Measurements from ENCODE around the gene RND3. TPM values are rescaled to one million over a fixed set of nuclear protein-coding genes. Genes with fewer than 3 reads are reported as not detected.
A peak's percentile ranks its signal among the peaks of the same experiment; 100 is the strongest.

Gene RND3
- polyA plus RNA-seq, 4 donors, result 14.8 to 36.2 (median 24.5) TPM

DNA sequence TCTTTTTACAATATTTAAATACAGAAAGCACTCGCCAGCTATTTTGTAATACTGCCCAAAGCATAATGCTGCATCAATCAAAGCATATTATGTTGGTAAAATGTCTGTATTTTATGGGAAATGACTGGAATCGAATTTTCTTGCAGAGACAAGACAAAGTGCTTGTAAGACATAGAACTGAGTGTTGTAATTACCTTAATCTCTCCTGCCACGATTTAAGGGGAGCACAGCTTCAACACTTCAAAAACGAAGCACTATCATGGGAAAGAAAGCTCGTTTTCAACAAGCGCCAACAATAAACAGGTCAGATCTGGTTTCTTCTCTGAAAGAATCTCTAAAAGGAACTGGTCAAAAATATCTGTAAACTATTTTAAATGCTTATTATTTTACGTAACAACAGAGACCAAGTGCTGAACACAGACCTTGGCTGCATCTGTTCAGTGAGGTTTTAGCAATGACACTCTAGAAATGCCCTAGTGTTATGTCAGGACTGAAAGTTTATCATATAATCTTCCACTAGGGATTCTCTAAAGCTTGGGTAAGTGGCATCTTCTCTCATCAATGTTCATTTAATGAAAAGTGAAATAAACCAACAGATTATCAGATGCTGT is 19.0 kb downstream of the RND3 start:
- no peak overlapping the region for H3K27ac ChIP-seq (ENCODE audit: low read depth in 1 of 3, low read length in 2 of 3)
- peaks cover 0 to 19% (median 7%) of the 10 kb centered on the region in 3 donors for H3K4me1 ChIP-seq (ENCODE audit: control insufficient read depth in 3 of 3, insufficient read depth in 2 of 3, low read depth in 1 of 3, low read length in 2 of 3)
- peaks cover 0 to 15% (median 8%) of the 10 kb centered on the region in 3 donors for H3K36me3 ChIP-seq (ENCODE audit: control insufficient read depth in 3 of 3, insufficient read depth in 2 of 3, low read depth in 1 of 3, low read length in 3 of 3)
- no peaks in the 10 kb centered on the region for H3K27me3 ChIP-seq (ENCODE audit: control insufficient read depth in 3 of 3, insufficient read depth in 3 of 3, low read length in 3 of 3)
- no peak overlapping the region for H3K4me3 ChIP-seq (ENCODE audit: low read depth in 1 of 3, low read length in 3 of 3)
- H3K9me3 ChIP-seq (ENCODE audit: control insufficient read depth in 2 of 2, insufficient read depth in 1 of 2, low read depth in 1 of 2, low read length in 1 of 2), result no peaks in the 10 kb centered on the region
- 75 to 83% (median 79%) methylated on average over 7 of the region's 7 CpGs for WGBS, 3 donors
- FAIRE-seq (no peak), DNase-seq (no peak)

DNA sequence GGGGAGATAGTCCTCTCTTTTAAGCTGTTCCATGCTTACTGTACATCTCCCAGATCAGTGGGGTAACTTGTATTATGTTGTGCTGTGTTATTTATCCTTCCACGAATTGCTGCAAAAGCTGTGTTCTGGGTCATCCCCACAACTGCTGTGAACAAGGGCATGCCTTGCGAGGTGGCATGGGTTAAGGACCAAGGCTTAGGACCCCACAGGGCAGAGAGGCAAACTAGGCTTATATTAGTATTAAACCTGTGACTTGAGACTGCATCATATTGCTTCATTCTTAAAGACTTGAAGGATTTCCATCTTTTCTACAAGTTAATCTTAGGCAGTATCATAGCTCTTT is 19.9 kb downstream of the RND3 start:
- Histone ChIP-seq H3K27ac (ENCODE audit: low read depth in 1 of 3, low read length in 2 of 3) (peak overlapping the region in 1 of 3 donors; percentile 19), H3K36me3 (ENCODE audit: control insufficient read depth in 3 of 3, insufficient read depth in 2 of 3, low read depth in 1 of 3, low read length in 3 of 3) (peaks cover 0 to 15% (median 8%) of the 10 kb centered on the region in 3 donors), H3K4me1 (ENCODE audit: control insufficient read depth in 3 of 3, insufficient read depth in 2 of 3, low read depth in 1 of 3, low read length in 2 of 3) (peaks cover 0 to 10% (median 3%) of the 10 kb centered on the region in 3 donors), H3K27me3 (ENCODE audit: control insufficient read depth in 3 of 3, insufficient read depth in 3 of 3, low read length in 3 of 3) (no peaks in the 10 kb centered on the region), H3K4me3 (ENCODE audit: low read depth in 1 of 3, low read length in 3 of 3) (no peak overlapping the region), H3K9me3 (ENCODE audit: control insufficient read depth in 2 of 2, insufficient read depth in 1 of 2, low read depth in 1 of 2, low read length in 1 of 2) (no peaks in the 10 kb centered on the region)
- FAIRE-seq, result no peak
- 78 to 95% (median 86%) methylated on average over 2 of the region's 2 CpGs for WGBS, 3 donors
- DNase-seq, result no peak

DNA sequence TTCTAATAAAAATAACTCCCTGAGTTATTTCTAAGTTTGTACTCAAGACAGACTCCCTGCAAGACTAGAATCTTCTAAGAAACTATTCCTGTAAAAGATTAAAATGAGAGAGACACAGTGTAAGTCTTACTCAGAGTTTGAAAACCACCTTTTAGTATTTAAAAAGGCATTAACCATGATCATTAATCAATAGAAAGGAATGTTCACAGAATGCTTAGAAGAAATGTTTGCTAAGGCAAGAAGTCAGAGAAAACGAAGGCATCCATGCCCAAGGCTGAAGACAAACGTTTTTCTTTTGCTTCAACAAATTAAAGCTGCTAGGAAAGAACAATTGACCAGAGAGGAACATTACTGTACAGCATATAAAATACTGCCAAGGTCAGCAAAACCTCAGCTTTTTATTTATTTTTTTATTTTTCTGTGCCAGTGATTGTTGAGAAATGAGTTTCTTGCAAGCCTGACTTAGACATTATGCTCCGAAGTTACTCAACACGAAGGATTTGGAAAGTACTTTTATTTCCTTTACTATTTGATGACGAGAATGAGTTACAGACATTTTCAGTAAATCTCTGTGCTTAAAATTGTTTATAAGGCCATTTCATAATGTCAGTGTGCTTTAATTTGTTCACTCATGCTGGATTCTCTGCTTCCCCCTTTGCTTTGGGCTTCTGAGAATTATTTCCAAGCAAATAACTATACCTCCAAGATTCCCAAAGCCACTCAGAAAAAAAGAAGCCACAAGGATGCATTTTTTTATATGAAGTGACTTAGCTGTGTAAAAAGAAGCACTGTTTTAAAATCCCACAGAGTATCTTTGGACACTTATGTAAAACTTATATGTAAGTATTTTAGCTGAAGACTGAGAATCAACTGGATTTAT is 20.5 kb downstream of the RND3 start:
- no peak for FAIRE-seq
- WGBS, 3 donors, result 52 to 76% (median 65%) methylated on average over 5 of the region's 5 CpGs
- H3K27ac ChIP-seq (ENCODE audit: low read depth in 1 of 3, low read length in 2 of 3), result no peak overlapping the region

DNA sequence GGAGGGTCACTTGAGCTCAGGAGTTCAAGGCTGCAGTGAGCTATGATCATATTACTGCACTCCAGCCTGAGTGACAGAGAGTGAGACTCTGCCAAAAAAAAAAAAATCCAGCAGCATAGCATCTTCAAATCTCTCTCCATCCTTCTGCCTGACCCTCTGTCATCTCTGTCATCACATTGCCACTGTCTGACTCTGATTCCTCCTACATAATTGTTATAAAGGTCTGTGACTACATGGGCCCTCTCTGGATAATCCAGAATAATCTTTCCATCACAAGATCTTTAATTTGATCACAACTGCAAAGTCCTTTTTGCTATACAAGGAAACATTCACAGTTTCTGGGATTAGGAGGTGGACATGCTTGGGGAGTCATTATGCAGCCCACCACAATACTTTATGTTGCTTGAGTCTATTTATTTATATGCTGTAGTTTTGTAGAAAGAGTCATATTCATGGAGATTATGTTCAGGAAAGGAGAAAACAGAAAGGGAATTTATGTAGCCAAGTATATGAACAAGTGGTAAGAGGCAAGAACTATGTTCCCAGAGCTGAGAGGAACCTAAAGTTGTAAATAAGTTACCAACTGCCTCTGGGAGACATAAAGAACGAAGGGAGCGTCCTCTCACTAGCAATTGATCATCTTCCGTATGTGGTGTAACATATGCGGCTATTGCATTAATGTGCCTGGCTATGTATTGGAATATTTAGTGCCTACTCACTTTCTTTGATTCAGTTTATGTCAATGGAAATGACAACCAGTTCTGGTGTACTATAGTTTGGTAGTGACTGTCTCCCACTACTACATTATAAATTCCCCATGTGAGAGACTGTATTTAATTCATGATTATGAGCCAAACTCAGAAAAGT is 21.5 kb downstream of the RND3 start:
- Histone ChIP-seq H3K27ac (ENCODE audit: low read depth in 1 of 3, low read length in 2 of 3) (no peak overlapping the region), H3K36me3 (ENCODE audit: control insufficient read depth in 3 of 3, insufficient read depth in 2 of 3, low read depth in 1 of 3, low read length in 3 of 3) (peaks cover 0 to 15% (median 8%) of the 10 kb centered on the region in 3 donors), H3K9me3 (ENCODE audit: control insufficient read depth in 2 of 2, insufficient read depth in 1 of 2, low read depth in 1 of 2, low read length in 1 of 2) (no peaks in the 10 kb centered on the region), H3K4me1 (ENCODE audit: control insufficient read depth in 3 of 3, insufficient read depth in 2 of 3, low read depth in 1 of 3, low read length in 2 of 3) (no peaks in the 10 kb centered on the region), H3K27me3 (ENCODE audit: control insufficient read depth in 3 of 3, insufficient read depth in 3 of 3, low read length in 3 of 3) (no peaks in the 10 kb centered on the region), H3K4me3 (ENCODE audit: low read depth in 1 of 3, low read length in 3 of 3) (no peak overlapping the region)
- 92 to 97% (median 95%) methylated on average over 4 of the region's 4 CpGs for WGBS, 3 donors
- no peak for FAIRE-seq
- DNase-seq, result no peak

More for the DNA sequence above, 20.5 kb downstream of the RND3 start:
- H3K36me3 ChIP-seq (ENCODE audit: control insufficient read depth in 3 of 3, insufficient read depth in 2 of 3, low read depth in 1 of 3, low read length in 3 of 3), result peaks cover 0 to 15% (median 8%) of the 10 kb centered on the region in 3 donors
- DNase-seq, result no peak
- no peak overlapping the region for H3K4me3 ChIP-seq (ENCODE audit: low read depth in 1 of 3, low read length in 3 of 3)
- no peaks in the 10 kb centered on the region for H3K27me3 ChIP-seq (ENCODE audit: control insufficient read depth in 3 of 3, insufficient read depth in 3 of 3, low read length in 3 of 3)
- H3K4me1 ChIP-seq (ENCODE audit: control insufficient read depth in 3 of 3, insufficient read depth in 2 of 3, low read depth in 1 of 3, low read length in 2 of 3), result peaks cover 0 to 6% (median under 1%) of the 10 kb centered on the region in 3 donors
- H3K9me3 ChIP-seq (ENCODE audit: control insufficient read depth in 2 of 2, insufficient read depth in 1 of 2, low read depth in 1 of 2, low read length in 1 of 2), result no peaks in the 10 kb centered on the region

DNA sequence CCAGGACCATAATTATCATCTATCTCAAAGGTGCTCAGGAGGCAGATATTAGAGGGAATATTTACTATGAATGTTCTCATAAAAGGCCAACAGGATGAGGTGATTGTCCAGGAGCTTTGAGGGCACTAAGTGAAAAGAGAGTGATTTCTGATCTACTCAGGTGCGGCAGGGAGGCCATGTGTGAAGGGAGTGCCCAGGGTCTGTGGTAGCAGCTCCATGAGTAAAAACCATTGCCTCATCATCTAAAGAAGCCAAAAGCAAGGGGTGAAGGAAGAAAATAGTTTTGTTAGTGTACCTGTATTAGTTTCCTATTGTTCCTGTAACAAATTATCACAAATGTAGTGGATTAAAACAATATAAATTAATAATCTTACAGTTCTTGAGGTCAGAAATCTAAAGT is 22.5 kb downstream of the RND3 start:
- Histone ChIP-seq H3K9me3 (ENCODE audit: control insufficient read depth in 2 of 2, insufficient read depth in 1 of 2, low read depth in 1 of 2, low read length in 1 of 2) (no peaks in the 10 kb centered on the region), H3K27me3 (ENCODE audit: control insufficient read depth in 3 of 3, insufficient read depth in 3 of 3, low read length in 3 of 3) (no peaks in the 10 kb centered on the region), H3K36me3 (ENCODE audit: control insufficient read depth in 3 of 3, insufficient read depth in 2 of 3, low read depth in 1 of 3, low read length in 3 of 3) (peaks cover 0 to 10% (median 5%) of the 10 kb centered on the region in 3 donors), H3K4me3 (ENCODE audit: low read depth in 1 of 3, low read length in 3 of 3) (no peak overlapping the region), H3K27ac (ENCODE audit: low read depth in 1 of 3, low read length in 2 of 3) (no peak overlapping the region), H3K4me1 (ENCODE audit: control insufficient read depth in 3 of 3, insufficient read depth in 2 of 3, low read depth in 1 of 3, low read length in 2 of 3) (no peaks in the 10 kb centered on the region)
- WGBS, 3 donors, result 96 to 100% (median 98%) methylated on average over 1 of the region's 1 CpG
- DNase-seq (no peak), FAIRE-seq (no peak)

DNA sequence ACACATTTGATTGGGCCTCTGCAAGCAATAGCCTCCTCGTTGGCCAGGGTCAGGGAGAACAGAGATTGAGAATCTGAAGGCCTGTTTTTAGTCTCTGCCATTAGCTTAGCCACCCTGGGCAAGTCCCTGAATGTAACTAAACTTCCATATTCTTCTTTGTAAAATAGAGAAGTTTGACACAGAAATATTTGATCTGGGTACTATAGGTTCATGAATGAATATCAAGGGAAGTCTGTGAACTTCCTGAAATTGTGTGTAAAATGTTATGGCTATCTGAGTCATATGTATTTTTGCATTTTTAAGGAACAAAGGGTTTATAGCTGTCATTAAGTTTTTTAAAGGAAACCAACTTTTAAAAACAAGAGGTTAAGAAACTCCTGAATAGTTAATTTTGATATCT is 23.2 kb downstream of the RND3 start:
- no peaks in the 10 kb centered on the region for H3K27me3 ChIP-seq (ENCODE audit: control insufficient read depth in 3 of 3, insufficient read depth in 3 of 3, low read length in 3 of 3)
- WGBS, 3 donors, result 27 to 68% (median 62%) methylated on average over 1 of the region's 1 CpG
- H3K27ac ChIP-seq (ENCODE audit: low read depth in 1 of 3, low read length in 2 of 3), result no peak overlapping the region
- H3K4me1 ChIP-seq (ENCODE audit: control insufficient read depth in 3 of 3, insufficient read depth in 2 of 3, low read depth in 1 of 3, low read length in 2 of 3), result no peaks in the 10 kb centered on the region
- no peak overlapping the region for H3K4me3 ChIP-seq (ENCODE audit: low read depth in 1 of 3, low read length in 3 of 3)
- FAIRE-seq (no peak), DNase-seq (no peak)
- H3K9me3 ChIP-seq (ENCODE audit: control insufficient read depth in 2 of 2, insufficient read depth in 1 of 2, low read depth in 1 of 2, low read length in 1 of 2), result no peaks in the 10 kb centered on the region
- H3K36me3 ChIP-seq (ENCODE audit: control insufficient read depth in 3 of 3, insufficient read depth in 2 of 3, low read depth in 1 of 3, low read length in 3 of 3), result peaks cover 0 to 5% (median 2%) of the 10 kb centered on the region in 3 donors

DNA sequence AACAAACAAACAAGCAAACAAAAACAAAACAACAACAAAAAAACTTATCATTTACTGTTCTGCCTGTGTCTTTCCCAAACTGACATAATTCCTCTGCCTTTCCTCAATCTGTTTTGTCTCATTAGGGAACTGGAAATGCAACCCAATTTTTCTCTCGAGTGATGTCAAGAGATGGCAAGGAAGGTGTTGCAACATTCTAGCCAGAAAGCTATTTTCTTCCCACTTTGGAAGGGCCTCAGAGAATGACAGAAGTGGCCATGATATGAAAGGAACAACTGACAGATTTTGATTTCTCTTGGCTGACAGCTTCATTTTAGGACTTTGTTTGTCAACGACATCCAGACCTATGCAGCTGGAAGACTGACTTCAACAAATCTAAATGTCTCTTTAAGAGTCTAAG is 24.7 kb downstream of the RND3 start:
- FAIRE-seq, result no peak
- DNase-seq, result no peak
- H3K36me3 ChIP-seq (ENCODE audit: control insufficient read depth in 3 of 3, insufficient read depth in 2 of 3, low read depth in 1 of 3, low read length in 3 of 3), result peaks cover 0 to 2% (median 0%) of the 10 kb centered on the region in 3 donors
- H3K27ac ChIP-seq (ENCODE audit: low read depth in 1 of 3, low read length in 2 of 3), result no peak overlapping the region
- H3K4me3 ChIP-seq (ENCODE audit: low read depth in 1 of 3, low read length in 3 of 3), result no peak overlapping the region
- H3K9me3 ChIP-seq (ENCODE audit: control insufficient read depth in 2 of 2, insufficient read depth in 1 of 2, low read depth in 1 of 2, low read length in 1 of 2), result no peaks in the 10 kb centered on the region
- WGBS, 3 donors, result 71 to 93% (median 79%) methylated on average over 2 of the region's 2 CpGs
- H3K27me3 ChIP-seq (ENCODE audit: control insufficient read depth in 3 of 3, insufficient read depth in 3 of 3, low read length in 3 of 3), result no peaks in the 10 kb centered on the region
- no peaks in the 10 kb centered on the region for H3K4me1 ChIP-seq (ENCODE audit: control insufficient read depth in 3 of 3, insufficient read depth in 2 of 3, low read depth in 1 of 3, low read length in 2 of 3)

DNA sequence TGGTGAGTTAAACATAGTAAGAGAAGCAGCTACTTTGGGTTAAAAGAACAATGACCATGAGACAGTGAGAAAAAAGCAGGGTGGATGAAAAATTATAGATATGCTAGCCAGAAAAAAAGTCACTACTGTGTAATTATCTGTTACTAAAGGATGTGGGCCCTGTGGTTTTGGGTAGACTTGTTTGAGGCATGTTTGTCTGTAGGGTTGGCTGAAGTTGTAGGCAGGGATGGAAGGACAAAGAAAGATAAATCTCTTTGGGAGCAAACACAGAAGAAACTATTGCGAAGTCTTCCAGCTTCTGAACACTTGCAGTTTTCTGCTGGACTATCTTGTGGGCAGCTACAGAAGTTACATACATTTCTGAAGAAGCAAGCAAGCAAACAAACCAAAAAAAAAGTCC is 28.2 kb downstream of the RND3 start:
- Histone ChIP-seq H3K27me3 (ENCODE audit: control insufficient read depth in 3 of 3, insufficient read depth in 3 of 3, low read length in 3 of 3) (no peaks in the 10 kb centered on the region), H3K27ac (ENCODE audit: low read depth in 1 of 3, low read length in 2 of 3) (no peak overlapping the region), H3K9me3 (ENCODE audit: control insufficient read depth in 2 of 2, insufficient read depth in 1 of 2, low read depth in 1 of 2, low read length in 1 of 2) (no peaks in the 10 kb centered on the region), H3K4me1 (ENCODE audit: control insufficient read depth in 3 of 3, insufficient read depth in 2 of 3, low read depth in 1 of 3, low read length in 2 of 3) (no peaks in the 10 kb centered on the region), H3K36me3 (ENCODE audit: control insufficient read depth in 3 of 3, insufficient read depth in 2 of 3, low read depth in 1 of 3, low read length in 3 of 3) (no peaks in the 10 kb centered on the region), H3K4me3 (ENCODE audit: low read depth in 1 of 3, low read length in 3 of 3) (no peak overlapping the region)
- 94 to 95% (median 95%) methylated on average over 1 of the region's 1 CpG for whole genome bisulfite sequencing, 3 donors
- no peak for FAIRE-seq
- DNase-seq, result no peak

All from small intestine (tissue), 7 donors.